CD14-positive monocyte (primary cell): ENCODE results near the gene GRXCR1. TPM values are rescaled to one million over a fixed set of nuclear protein-coding genes. Genes with fewer than 3 reads are reported as not detected.

Experiments used
- DNase-seq, 3 donors: peaks; one replicate each; pipeline ENCODE4 v3.0.0-alpha.2; 2011 to 2022
- H2AFZ ChIP-seq: 2 replicates; pipeline ENCODE4 v1.6.0; 2012; ENCODE audit warnings: mild to moderate bottlenecking, low read depth, low read length, inconsistent platforms; ENCODE audit not compliant: insufficient read depth, poor library complexity, severe bottlenecking
- H3K27ac ChIP-seq, 2 donors: 1 replicate in 1 of 2; 2 replicates in 1 of 2; pipeline ENCODE4 v1.5.1; 2012 to 2013; ENCODE audit warnings: low read length in 2 of 2, control low read depth in 1 of 2, inconsistent platforms in 1 of 2, low read depth in 1 of 2, mild to moderate bottlenecking in 1 of 2
- H3K27me3 ChIP-seq, 2 donors: one replicate each; pipeline versions ENCODE4 v1.6.0 to v1.6.1; 2011 to 2013; ENCODE audit warnings: low read length in 2 of 2; ENCODE audit not compliant: control insufficient read depth in 2 of 2, insufficient read depth in 2 of 2
- H3K36me3 ChIP-seq, 2 donors: replicated peaks in 1 of 2; 1 replicate in 1 of 2; 2 replicates in 1 of 2; pipeline versions ENCODE4 v1.5.1 to v1.6.1; 2012 to 2013; ENCODE audit warnings: low read length in 2 of 2, control low read depth in 1 of 2, inconsistent platforms in 1 of 2, mild to moderate bottlenecking in 1 of 2; ENCODE audit not compliant: insufficient read depth in 2 of 2, control insufficient read depth in 1 of 2
- H3K4me1 ChIP-seq, 2 donors: 1 replicate in 1 of 2; 2 replicates in 1 of 2; pipeline versions ENCODE4 v1.5.1 to v1.6.1; 2012 to 2013; ENCODE audit warnings: low read length in 2 of 2, control low read depth in 1 of 2, inconsistent platforms in 1 of 2, mild to moderate bottlenecking in 1 of 2, moderate library complexity in 1 of 2; ENCODE audit not compliant: insufficient read depth in 2 of 2, control insufficient read depth in 1 of 2
- H3K4me2 ChIP-seq: replicated peaks from 2 replicates; pipeline ENCODE3; 2012; ENCODE audit warnings: low read length, moderate library complexity, mild to moderate bottlenecking; ENCODE audit not compliant: poor library complexity, severe bottlenecking; ENCODE audit errors: extremely low read depth
- H3K4me3 ChIP-seq, 3 experiments: fragments of 200-600 bp in 1 of 3; sonication (generic) in 1 of 3; replicated peaks in 1 of 3; 1 replicate in 2 of 3; 2 replicates in 1 of 3; pipeline ENCODE4 v1.5.1; 2011 to 2013; ENCODE audit warnings: low read length in 3 of 3, mild to moderate bottlenecking in 3 of 3, control low read depth in 2 of 3, low read depth in 2 of 3, inconsistent platforms in 1 of 3, moderate library complexity in 1 of 3
- H3K79me2 ChIP-seq: 2 replicates; pipeline ENCODE4 v1.6.0; 2012; ENCODE audit warnings: mild to moderate bottlenecking, control low read depth, inconsistent platforms, low read length, moderate library complexity; ENCODE audit not compliant: insufficient read depth
- H3K9ac ChIP-seq: 2 replicates; pipeline ENCODE4 v1.6.0; 2017; ENCODE audit warnings: low read length, mild to moderate bottlenecking; ENCODE audit not compliant: insufficient read depth, poor library complexity, severe bottlenecking
- H3K9me3 ChIP-seq, 2 donors: replicated peaks in 1 of 2; 1 replicate in 1 of 2; 2 replicates in 1 of 2; pipeline versions ENCODE4 v1.5.1 to v1.6.1; 2012 to 2013; ENCODE audit warnings: low read length in 2 of 2, control low read depth in 1 of 2; ENCODE audit not compliant: control insufficient read depth in 1 of 2, insufficient read depth in 1 of 2
- H4K20me1 ChIP-seq: 2 replicates; pipeline ENCODE4 v1.6.0; 2012; ENCODE audit warnings: mild to moderate bottlenecking, low read length, control low read depth, moderate library complexity; ENCODE audit not compliant: insufficient read depth
- H3K27ac Mint-ChIP-seq, 7 donors: one replicate each; pipeline ENCODE4 v1.8.0; 2020; ENCODE audit warnings: mild to moderate bottlenecking in 7 of 7, mixed read lengths in 7 of 7, moderate library complexity in 6 of 7, inconsistent platforms in 2 of 7
- H3K27me3 Mint-ChIP-seq, 3 donors: one replicate each; pipeline ENCODE4 v1.8.0; 2021 to 2022; ENCODE audit warnings: low read depth in 3 of 3, mild to moderate bottlenecking in 3 of 3, mixed read lengths in 3 of 3, moderate library complexity in 3 of 3, inconsistent platforms in 1 of 3
- H3K36me3 Mint-ChIP-seq, 2 donors: one replicate each; pipeline ENCODE4 v1.8.0; 2020; ENCODE audit warnings: mixed read lengths in 2 of 2, inconsistent platforms in 1 of 2, mild to moderate bottlenecking in 1 of 2
- H3K4me1 Mint-ChIP-seq: one replicate; pipeline ENCODE4 v1.8.0; 2020; ENCODE audit warnings: mild to moderate bottlenecking, mixed read lengths
- H3K4me3 Mint-ChIP-seq, 2 donors: one replicate each; pipeline ENCODE4 v1.8.0; 2020; ENCODE audit warnings: mild to moderate bottlenecking in 2 of 2, mixed read lengths in 2 of 2, moderate library complexity in 1 of 2
- H3K9me3 Mint-ChIP-seq, 7 donors: one replicate each; pipeline ENCODE4 v1.8.0; 2020 to 2022; ENCODE audit warnings: mixed read lengths in 7 of 7, mild to moderate bottlenecking in 6 of 7, moderate library complexity in 6 of 7, inconsistent platforms in 2 of 7
- CTCF ChIP-seq: fragments of 200-600 bp; IDR thresholded peaks from one replicate; pipeline ENCODE4 v1.8.0; 2022; ENCODE audit warnings: antibody characterized with exemption, mild to moderate bottlenecking
- WGBS: methylation state at CpG from one replicate; pipeline ENCODE4 v1.1.5; 2013; ENCODE audit warnings: missing lambda C conversion rate; ENCODE audit not compliant: insufficient coverage; 5-methylcytosine and 5-hydroxymethylcytosine counted together
- intact Hi-C, 2 donors: fragments of 100-400 bp; cut with micrococcal nuclease; formaldehyde crosslinking; loops; one replicate each; pipeline versions ENCODE4 v1.15.0 to v1.15.1; 2023
- polyA plus RNA-seq, 3 donors: library from polyadenylated mRNA; depleted of rRNA in 1 of 3; unstranded in 2 of 3; stranded (reverse) in 1 of 3; fragments of 300-500 nt in 2 of 3; fragments of >200 nt in 1 of 3; fragmentation: Illumina TruSeq in 2 of 3; gene quantifications; 1 replicate in 2 of 3; 2 replicates in 1 of 3; pipeline ENCODE4 v1.2.3, GENCODE V29; 2012 to 2021

The GRXCR1 gene
- polyA plus RNA-seq, 3 donors = not detected

- Histone ChIP-seq H2AFZ (no peak overlapping the region), H3K79me2 (no peaks in the 10 kb centered on the region), H3K9ac (no peak overlapping the region), H3K4me1 (no peaks in the 10 kb centered on the region), H3K9me3 (peaks cover 0 to 3% of the 10 kb centered on the region in 2 donors), H3K27me3 (no peaks in the 10 kb centered on the region), H3K4me2 (no peak overlapping the region), H4K20me1 (no peaks in the 10 kb centered on the region), H3K36me3 (no peaks in the 10 kb centered on the region), H3K4me3 (no peak overlapping the region), H3K27ac (no peak overlapping the region)
- Mint-ChIP-seq H3K4me3 (no peak overlapping the region), H3K9me3 (peaks cover 0 to 4% (median 2%) of the 10 kb centered on the region in 7 donors), H3K4me1 (no peaks in the 10 kb centered on the region), H3K36me3 (no peaks in the 10 kb centered on the region), H3K27me3 (peaks cover 0 to 1% (median 0%) of the 10 kb centered on the region in 3 donors), H3K27ac (no peak overlapping the region)
- no peak for TF ChIP-seq CTCF
- no peak for DNase-seq
- intact Hi-C loops = no loop called here
Measured at GRCh38 chr4:42855779-42856178, 36.7 kb upstream of the GRXCR1 start.

GRCh38 chr4:42865572-42866189, 26.8 kb upstream of the GRXCR1 start:
- TF ChIP-seq CTCF = peak; percentile 82
- H3K9me3 Mint-ChIP-seq = peaks cover 0 to 1% (median 0%) of the 10 kb centered on the region in 7 donors
- DNase-seq = peak; percentile 15 to 36 (median 33)

More at GRCh38 chr4:42865572-42866189, 26.8 kb upstream of the GRXCR1 start:
- Histone ChIP-seq H3K27ac (no peak overlapping the region), H3K27me3 (no peaks in the 10 kb centered on the region), H3K79me2 (no peaks in the 10 kb centered on the region), H3K4me1 (no peaks in the 10 kb centered on the region), H3K9ac (no peak overlapping the region), H3K36me3 (no peaks in the 10 kb centered on the region), H3K9me3 (no peaks in the 10 kb centered on the region), H3K4me3 (no peak overlapping the region), H3K4me2 (no peak overlapping the region), H4K20me1 (no peaks in the 10 kb centered on the region), H2AFZ (no peak overlapping the region)
- 0% methylated on average over 1 of the region's 3 CpGs for WGBS
- H3K36me3 Mint-ChIP-seq = no peaks in the 10 kb centered on the region
- no peak overlapping the region for H3K4me3 Mint-ChIP-seq
- peaks cover 2 to 7% (median 6%) of the 10 kb centered on the region in 3 donors for H3K27me3 Mint-ChIP-seq
- no peak overlapping the region for H3K27ac Mint-ChIP-seq
- H3K4me1 Mint-ChIP-seq = no peaks in the 10 kb centered on the region
- intact Hi-C loops = loop anchor here (5.0 kb wide), 1 partner anchor 303 kb away; no protein-coding TSS in a partner anchor
